Islet of Langerhans (tissue), 1 donor: ENCODE results near the gene SLC26A1.

Source experiments
- FAIRE-seq: peaks from one replicate; lab custom pipeline; 2011; peaks lifted over from hg19 to GRCh38; lab: Jason Lieb, UNC

SLC26A1 gene

DNA sequence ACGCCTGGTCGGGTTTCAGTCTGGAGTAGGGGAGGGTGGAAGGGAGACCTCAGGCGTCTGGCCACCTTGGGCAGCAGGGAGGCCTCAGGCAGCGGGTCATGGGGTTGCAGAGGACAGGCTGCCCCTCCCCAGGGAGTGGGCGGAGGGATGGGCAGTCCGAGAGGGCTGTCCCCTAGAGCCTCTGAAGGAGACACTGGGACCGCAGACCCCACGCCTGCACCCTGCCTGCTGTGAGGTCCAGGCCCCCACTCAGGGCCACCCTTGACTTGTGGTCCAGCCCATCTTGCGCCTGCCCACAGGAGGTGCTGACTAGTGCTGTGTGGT is 34.7 kb upstream of the SLC26A1 start:
- no peak for FAIRE-seq

- FAIRE-seq = no peak
Measured at GRCh38 chr4:1027219-1027914, 34.2 kb upstream of the SLC26A1 start.

GRCh38 chr4:1026115-1026514 is 32.9 kb upstream of the SLC26A1 start:
- FAIRE-seq = no peak

- FAIRE-seq = no peak
Measured at GRCh38 chr4:1024882-1025545, 31.8 kb upstream of the SLC26A1 start.

GRCh38 chr4:1023895-1024740 is 30.9 kb upstream of the SLC26A1 start:
- FAIRE-seq = no peak

- FAIRE-seq = no peak
Measured at GRCh38 chr4:1023075-1023640, 30.0 kb upstream of the SLC26A1 start.

DNA sequence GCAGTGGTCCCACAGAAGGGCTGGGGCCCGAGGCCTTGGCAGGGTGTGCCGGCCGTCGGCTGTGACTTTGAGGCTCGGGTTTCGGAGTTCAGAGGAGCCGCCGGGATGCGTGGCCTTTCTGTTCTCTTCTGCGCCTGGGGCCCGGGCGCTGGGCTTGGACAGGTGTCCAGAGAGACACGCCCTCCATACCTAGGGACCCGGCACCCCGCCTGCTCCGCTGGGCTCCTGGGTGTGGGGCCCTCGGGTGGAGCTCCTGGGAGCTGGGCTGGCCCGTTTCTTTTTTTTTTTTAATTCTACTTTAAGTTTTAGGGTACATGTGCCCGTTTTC is 29.5 kb upstream of the SLC26A1 start:
- no peak for FAIRE-seq

- no peak for FAIRE-seq
Measured at GRCh38 chr4:1022051-1022738, 29.0 kb upstream of the SLC26A1 start.

GRCh38 chr4:1021386-1022050 is 28.3 kb upstream of the SLC26A1 start:
- no peak for FAIRE-seq

- FAIRE-seq = no peak
Measured at GRCh38 chr4:1019729-1020470, 26.7 kb upstream of the SLC26A1 start.

GRCh38 chr4:1019320-1019719 is 26.1 kb upstream of the SLC26A1 start:
- no peak for FAIRE-seq

DNA sequence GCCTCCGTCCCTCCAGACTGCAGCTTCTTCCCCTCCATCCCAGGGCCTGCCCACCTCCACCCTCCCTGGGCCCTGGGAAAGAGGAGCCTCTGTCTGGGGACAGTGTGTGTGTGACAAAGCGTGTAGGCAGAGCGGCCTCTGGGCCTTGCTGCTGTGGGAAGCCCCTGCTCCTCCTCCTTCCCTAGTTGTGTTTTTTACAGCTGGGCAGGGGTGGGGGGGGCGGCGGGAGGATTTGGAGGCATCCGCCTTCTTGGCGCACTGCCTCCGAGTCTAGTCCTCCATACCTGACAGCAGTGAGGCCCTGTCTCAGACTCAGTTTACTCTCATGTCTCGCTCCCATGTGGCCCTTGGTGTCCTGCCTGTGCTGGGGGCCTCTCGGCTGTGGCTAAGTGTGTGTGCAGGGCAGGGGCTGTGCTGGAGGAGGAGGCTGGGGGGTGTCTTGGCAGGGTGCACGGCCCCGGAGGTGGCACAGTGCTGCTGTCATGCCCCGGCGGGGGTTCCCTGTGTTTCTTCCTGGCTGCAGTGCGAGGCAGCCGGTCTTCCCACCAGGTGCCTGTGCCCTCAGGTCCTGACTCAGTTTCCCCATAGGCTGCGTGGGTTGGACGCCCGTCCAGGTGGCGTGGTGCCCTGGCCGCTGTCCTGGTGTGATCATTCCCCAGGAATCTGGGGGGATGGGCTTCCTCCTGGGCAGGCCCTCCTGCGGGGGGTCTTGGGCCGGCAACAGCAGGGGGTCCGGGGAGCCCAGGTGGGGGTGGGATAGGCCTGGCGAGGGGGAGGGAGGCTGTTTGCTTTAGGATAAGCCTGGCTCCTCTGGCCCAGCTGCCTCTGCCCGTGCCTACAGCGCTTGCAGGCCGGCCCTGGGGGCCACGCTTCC is 25.2 kb upstream of the SLC26A1 start:
- no peak for FAIRE-seq

- no peak for FAIRE-seq
Measured at GRCh38 chr4:1017706-1018105, 24.5 kb upstream of the SLC26A1 start.

GRCh38 chr4:1017211-1017610 is 24.0 kb upstream of the SLC26A1 start:
- no peak for FAIRE-seq

DNA sequence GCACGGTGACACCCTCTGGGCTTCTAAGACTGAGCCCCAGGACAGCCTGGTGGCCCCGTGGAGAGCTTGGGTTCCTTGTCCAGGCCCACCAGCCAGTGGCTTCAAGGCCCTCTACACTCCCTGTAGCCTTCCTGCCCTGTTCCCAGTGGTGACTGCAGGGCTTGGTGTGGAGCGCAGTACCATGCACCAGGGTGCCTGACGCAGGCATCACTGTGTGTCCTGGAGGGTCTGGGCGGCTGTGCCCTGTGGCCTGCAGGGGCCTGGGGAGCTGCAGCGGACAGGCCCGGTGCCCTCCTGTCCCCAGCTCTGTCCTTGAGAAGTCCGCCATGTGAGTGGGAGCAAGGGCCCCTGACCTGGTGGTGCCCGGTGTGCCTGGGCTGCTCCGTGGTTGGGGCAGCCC is 22.5 kb upstream of the SLC26A1 start:
- FAIRE-seq = no peak

DNA sequence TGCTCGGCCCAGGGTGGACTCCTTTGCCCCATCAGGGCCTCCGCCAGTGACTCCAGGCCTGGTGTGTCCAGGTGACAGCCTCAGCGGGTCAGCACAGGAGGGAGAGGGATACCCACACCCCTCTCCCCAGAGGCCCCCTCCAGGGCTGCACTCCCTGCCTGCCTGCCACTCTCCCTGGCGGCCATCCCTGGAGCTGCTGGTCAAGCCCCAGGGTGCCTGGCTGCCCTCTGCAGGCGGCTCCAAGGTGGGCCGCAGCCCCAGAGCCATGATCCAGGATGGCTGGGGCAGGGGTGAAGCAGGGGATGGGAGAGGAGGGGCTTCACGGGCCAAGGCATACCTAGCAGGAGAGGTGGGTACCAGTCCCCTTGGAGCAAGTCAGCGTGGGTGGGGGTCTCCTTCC is 22.0 kb upstream of the SLC26A1 start:
- no peak for FAIRE-seq

DNA sequence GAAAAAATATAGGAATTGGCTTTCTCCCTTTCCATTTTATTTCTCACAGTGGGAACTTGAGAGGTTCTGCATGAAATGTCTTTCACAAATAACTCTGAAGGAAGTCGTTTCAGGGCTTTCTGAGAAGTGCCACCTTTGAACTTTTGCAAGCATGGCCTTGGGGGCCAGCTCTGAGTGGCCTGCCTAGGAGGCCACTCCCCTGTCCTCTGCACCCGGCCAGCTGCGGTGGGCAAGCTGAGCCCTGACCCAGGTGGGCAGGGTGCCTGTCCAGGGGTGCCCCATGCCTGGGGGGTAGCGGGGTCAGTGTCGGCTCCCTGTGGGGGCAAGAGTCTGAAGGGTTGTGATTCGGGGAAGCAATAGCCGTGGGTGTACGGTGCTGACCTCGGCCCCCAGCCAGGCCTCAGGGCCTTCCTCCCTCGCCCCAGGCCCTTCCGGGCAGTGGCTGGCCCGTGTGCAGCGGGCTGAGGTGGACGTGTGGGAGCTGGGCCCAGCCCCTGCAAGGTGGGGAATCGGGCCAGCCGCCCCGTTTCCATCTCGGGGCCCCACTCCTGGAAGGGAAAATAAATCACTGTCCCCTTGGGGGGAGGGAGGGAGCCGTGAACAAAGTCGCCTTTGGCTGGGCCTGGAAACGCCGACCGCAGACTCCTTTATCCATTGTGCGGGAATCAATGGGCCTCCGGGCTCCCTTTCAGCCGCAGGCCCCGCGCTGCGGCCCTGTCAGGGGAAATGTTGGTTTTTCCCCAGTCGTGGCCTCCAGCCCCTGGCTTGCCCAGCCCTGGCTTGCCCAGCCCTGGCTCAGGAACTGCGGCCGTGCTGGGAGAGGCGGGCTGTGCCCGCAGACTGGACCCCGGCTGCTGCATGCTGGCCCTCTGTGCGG is 21.3 kb upstream of the SLC26A1 start:
- FAIRE-seq = no peak

DNA sequence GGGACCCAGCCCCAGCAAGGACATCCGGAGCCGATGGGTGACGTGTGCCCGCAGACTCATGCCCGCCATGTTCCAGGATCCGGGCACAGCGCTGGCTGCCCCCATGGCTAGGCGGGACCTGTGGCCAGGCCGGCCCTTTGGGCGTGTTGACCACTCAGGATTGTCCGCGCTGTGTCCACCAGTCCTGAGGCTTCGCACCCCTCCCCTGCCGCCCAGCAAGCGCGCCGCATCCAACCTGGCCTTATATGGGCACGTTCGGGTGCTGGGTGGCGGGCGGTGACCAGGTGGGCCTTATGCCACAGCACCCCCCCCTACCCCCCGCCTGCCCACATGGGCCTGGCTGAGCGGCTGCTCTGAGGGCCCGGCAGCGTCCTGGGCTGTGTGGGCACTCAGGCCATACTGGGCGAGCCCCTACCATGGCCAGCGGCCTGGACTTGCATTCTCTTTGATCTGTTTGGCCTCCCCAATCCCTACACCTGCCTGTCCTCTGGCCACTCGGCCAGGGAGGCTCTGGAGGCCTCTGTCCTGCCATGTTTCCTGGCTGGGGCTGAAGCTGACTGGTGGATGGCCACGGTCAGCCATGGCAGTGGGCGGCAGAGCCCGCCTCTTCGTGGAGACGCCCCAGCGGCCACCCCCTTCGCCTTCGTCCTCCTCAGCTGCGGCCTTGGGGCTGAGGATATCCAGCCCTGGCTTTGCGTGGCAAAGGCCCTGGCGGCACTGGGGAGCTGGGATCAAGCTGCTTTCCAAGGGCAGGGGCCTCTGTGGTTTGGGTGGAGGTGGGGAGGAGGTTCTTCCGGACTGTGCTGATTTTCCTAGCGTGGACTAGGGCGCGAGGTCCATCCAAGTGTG is 20.2 kb upstream of the SLC26A1 start:
- no peak for FAIRE-seq
